Uterus (tissue), 4 donors: ENCODE data around the gene KDM4C. TPM values are rescaled to one million over a fixed set of nuclear protein-coding genes. Genes with fewer than 3 reads are reported as not detected.
"Not testable (repeated sequence)": the region's sequence is repeated elsewhere in the genome, so short reads cannot be mapped to it uniquely, and the experiment has no call there.

ENCODE experiments used
- DNase-seq, 2 donors: peaks; one replicate each; pipeline ENCODE4 v3.0.0-alpha.2; 2019 to 2020
- H3K27ac ChIP-seq, 2 donors: fragments of 200-600 bp; sonication (generic); 1 replicate in 1 of 2; 2 replicates in 1 of 2; pipeline ENCODE4 v1.5.1; 2016 to 2018
- H3K27me3 ChIP-seq, 2 donors: fragments of 200-600 bp; sonication (generic); one replicate each; pipeline ENCODE4 v1.5.1; 2018 to 2019; ENCODE audit warnings: control low read depth in 1 of 2
- H3K36me3 ChIP-seq, 2 donors: fragments of 200-600 bp; sonication (generic); one replicate each; pipeline ENCODE4 v1.5.1; 2019; ENCODE audit warnings: control low read depth in 1 of 2
- H3K4me1 ChIP-seq, 2 donors: fragments of 200-600 bp; sonication (generic); one replicate each; pipeline ENCODE4 v1.5.1; 2018 to 2019; ENCODE audit warnings: control low read depth in 1 of 2
- H3K4me3 ChIP-seq, 2 donors: fragments of 200-600 bp; sonication (generic); 1 replicate in 1 of 2; 2 replicates in 1 of 2; pipeline ENCODE4 v1.5.1; 2018 to 2019; ENCODE audit warnings: mild to moderate bottlenecking in 1 of 2
- H3K9me3 ChIP-seq, 2 donors: fragments of 200-600 bp; sonication (generic); one replicate each; pipeline ENCODE4 v1.5.1; 2019; ENCODE audit warnings: control low read depth in 1 of 2
- CTCF ChIP-seq, 4 experiments: fragments of 200-600 bp in 2 of 4; fragments of 450-650 bp in 2 of 4; sonication (generic) in 2 of 4; IDR thresholded peaks; one replicate each; pipeline ENCODE4 v1.5.1; 2016 to 2019; ENCODE audit warnings: antibody characterized with exemption in 4 of 4, mild to moderate bottlenecking in 2 of 4, moderate library complexity in 1 of 4
- POLR2A ChIP-seq, 2 donors: fragments of 450-650 bp; IDR thresholded peaks; one replicate each; pipeline ENCODE4 v1.6.1; 2016; ENCODE audit warnings: antibody characterized with exemption in 2 of 2, mild to moderate bottlenecking in 1 of 2, moderate library complexity in 1 of 2
- intact Hi-C: fragments of 100-400 bp; cut with DNase I; formaldehyde crosslinking; loops from one replicate; pipeline ENCODE4 v1.15.1; 2023; ENCODE audit warnings: low total_unique reads
- total RNA-seq, 4 donors: library from RNA; depleted of rRNA in 3 of 4; stranded (reverse); fragments of >200 nt in 3 of 4; gene quantifications; one replicate each; pipeline versions ENCODE4 v1.1.0 to v1.2.4, GENCODE V29; 2014 to 2023
- donor health status: DM: yes; HTN: yes; CAD: no.

Gene KDM4C
- 10 to 100 TPM; 29.1 to 61.4 (median 45.5) TPM for total RNA-seq

- Histone ChIP-seq H3K4me1 (peaks cover 0 to 3% of the 10 kb centered on the region in 2 donors), H3K4me3 (peak within 1 kb of the TSS; percentile 82), H3K36me3 (no peaks in the 10 kb centered on the region), H3K9me3 (no peaks in the 10 kb centered on the region), H3K27me3 (no peaks in the 10 kb centered on the region), H3K27ac (peak within 1 kb of the TSS; percentile 92 to 97)
- peak; percentile 92 to 93 for DNase-seq
- intact Hi-C loops = no loop called here
- TF ChIP-seq POLR2A (IDR thresholded peaks at IDR 0.05) (peak; percentile 83 to 90), CTCF (IDR thresholded peaks at IDR 0.05) (no peak)
Measured at GRCh38 chr9:6757456-6758247, at the start of gene KDM4C. Gene KDM4C, plus strand, starts transcription at chr9:6757973. Its CDS starts 35,016 bp downstream, at chr9:6792989.

DNA sequence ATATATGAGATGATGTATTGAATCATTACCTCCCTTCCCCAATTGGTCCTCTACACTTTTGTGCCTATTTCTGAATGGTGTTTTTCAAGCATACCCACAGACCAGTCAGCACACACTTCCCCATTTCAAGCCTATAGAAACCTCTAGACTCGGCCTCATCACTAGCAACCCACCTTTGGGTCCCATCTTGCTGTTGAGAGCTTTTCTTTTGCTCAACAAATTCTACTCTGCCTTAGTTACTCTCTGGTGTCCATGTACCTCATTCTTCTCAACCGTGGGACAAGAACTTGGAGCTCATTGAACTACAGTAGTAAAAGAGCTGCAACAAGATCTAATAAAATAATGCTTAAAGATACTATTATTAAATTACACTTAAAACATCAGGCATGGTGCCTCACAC lies 49.0 kb upstream of the KDM4C start:
- TF ChIP-seq CTCF (IDR thresholded peaks at IDR 0.05) (no peak), POLR2A (IDR thresholded peaks at IDR 0.05) (no peak)
- no peak for DNase-seq
- Histone ChIP-seq H3K9me3 (no peaks in the 10 kb centered on the region), H3K27me3 (no peaks in the 10 kb centered on the region), H3K4me1 (no peaks in the 10 kb centered on the region), H3K27ac (no peak overlapping the region), H3K4me3 (no peak overlapping the region), H3K36me3 (no peaks in the 10 kb centered on the region)
- intact Hi-C loops = no loop called here

GRCh38 chr9:6711403-6711802 lies 46.4 kb upstream of the KDM4C start:
- no peak overlapping the region for H3K27ac ChIP-seq
- intact Hi-C loops = no loop called here

GRCh38 chr9:6712041-6712440 lies 45.7 kb upstream of the KDM4C start:
- Histone ChIP-seq H3K36me3 (no peaks in the 10 kb centered on the region), H3K9me3 (no peaks in the 10 kb centered on the region), H3K4me1 (no peaks in the 10 kb centered on the region), H3K27ac (no peak overlapping the region), H3K27me3 (no peaks in the 10 kb centered on the region), H3K4me3 (no peak overlapping the region)
- DNase-seq = no peak
- no peak for TF ChIP-seq POLR2A (IDR thresholded peaks at IDR 0.05)
- no peak for TF ChIP-seq CTCF (IDR thresholded peaks at IDR 0.05)
- intact Hi-C loops = no loop called here

More at GRCh38 chr9:6711403-6711802, 46.4 kb upstream of the KDM4C start:
- H3K36me3 ChIP-seq = no peaks in the 10 kb centered on the region
- DNase-seq = no peak
- H3K9me3 ChIP-seq = no peaks in the 10 kb centered on the region
- H3K4me3 ChIP-seq = no peak overlapping the region
- H3K4me1 ChIP-seq = no peaks in the 10 kb centered on the region
- H3K27me3 ChIP-seq = no peaks in the 10 kb centered on the region
- no peak for TF ChIP-seq POLR2A (IDR thresholded peaks at IDR 0.05)
- TF ChIP-seq CTCF (IDR thresholded peaks at IDR 0.05) = no peak

DNA sequence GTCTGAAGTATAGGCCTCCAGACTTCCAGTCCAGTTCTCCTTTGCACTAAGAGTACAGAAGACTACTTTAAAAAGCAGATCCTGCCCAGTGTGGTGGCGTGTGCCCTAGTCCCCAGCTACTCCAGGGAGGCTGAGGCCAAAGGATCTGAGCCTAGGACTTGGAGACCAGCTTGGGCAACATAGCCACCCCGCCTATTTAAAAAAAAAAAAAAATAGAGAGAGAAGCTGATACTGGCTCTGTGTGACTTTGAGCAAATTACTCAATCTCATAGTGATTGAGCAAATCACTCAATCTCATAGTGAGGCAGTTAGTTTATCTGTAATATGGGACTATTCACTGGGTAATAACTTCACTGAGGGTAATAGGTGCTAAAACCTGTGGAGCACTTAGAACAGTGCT lies 43.6 kb upstream of the KDM4C start:
- DNase-seq = no peak
- Histone ChIP-seq H3K27me3 (no peaks in the 10 kb centered on the region), H3K4me3 (no peak overlapping the region), H3K27ac (no peak overlapping the region), H3K4me1 (no peaks in the 10 kb centered on the region), H3K36me3 (no peaks in the 10 kb centered on the region), H3K9me3 (no peaks in the 10 kb centered on the region)
- intact Hi-C loops = no loop called here
- no peak for TF ChIP-seq POLR2A (IDR thresholded peaks at IDR 0.05)

- H3K27ac ChIP-seq, H3K9me3 ChIP-seq, H3K4me1 ChIP-seq, DNase-seq, intact Hi-C loops, H3K27me3 ChIP-seq, H3K4me3 ChIP-seq, H3K36me3 ChIP-seq: not testable (repeated sequence)
Measured at GRCh38 chr9:6715153-6715754, 42.5 kb upstream of the KDM4C start.
